Naive thymus-derived CD8-positive, alpha-beta T cell (primary cell): ENCODE data around the gene PORCN. TPM values are rescaled to one million over a fixed set of nuclear protein-coding genes. Genes with fewer than 3 reads are reported as not detected.

Source experiments
- ATAC-seq, 2 donors: fragments of 150-1000 bp; cut with Tn5 transposase in 1 of 2; sonication (Bioruptor Pico), chemical (Tn5 transposase) in 1 of 2; 1 replicate in 1 of 2; 2 replicates in 1 of 2; pipeline ENCODE4 v1.10.0; 2021; ENCODE audit warnings: mild to moderate bottlenecking in 2 of 2, moderate library complexity in 2 of 2
- POLR2A ChIA-PET: fragments of 350-600 bp; sonication (Branson Sonifier 250); formaldehyde crosslinking; loops from one replicate; lab custom pipeline; 2021; ENCODE audit warnings: antibody characterized with exemption; lab: Charles Lee
- DNase-seq, 10 donors: peaks; one replicate each; pipeline versions ENCODE4 v3.0.0 to v3.0.0-alpha.2; 2020 to 2022
- H3K27ac Mint-ChIP-seq, 10 donors: one replicate each; pipeline ENCODE4 v1.8.0; 2020 to 2022; ENCODE audit warnings: mild to moderate bottlenecking in 10 of 10, mixed read lengths in 10 of 10, moderate library complexity in 4 of 10, inconsistent platforms in 1 of 10
- H3K27me3 Mint-ChIP-seq, 5 donors: one replicate each; pipeline ENCODE4 v1.8.0; 2021 to 2022; ENCODE audit warnings: mixed read lengths in 5 of 5
- H3K36me3 Mint-ChIP-seq, 3 donors: one replicate each; pipeline ENCODE4 v1.8.0; 2020 to 2022; ENCODE audit warnings: mixed read lengths in 3 of 3, mild to moderate bottlenecking in 2 of 3, inconsistent platforms in 1 of 3
- H3K4me1 Mint-ChIP-seq, 4 donors: one replicate each; pipeline ENCODE4 v1.8.0; 2021 to 2022; ENCODE audit warnings: mixed read lengths in 4 of 4
- H3K4me3 Mint-ChIP-seq, 10 donors: one replicate each; pipeline ENCODE4 v1.8.0; 2020 to 2022; ENCODE audit warnings: mild to moderate bottlenecking in 10 of 10, mixed read lengths in 10 of 10, moderate library complexity in 6 of 10, inconsistent platforms in 1 of 10
- H3K9me3 Mint-ChIP-seq, 9 donors: one replicate each; pipeline ENCODE4 v1.8.0; 2020 to 2022; ENCODE audit warnings: mixed read lengths in 9 of 9, mild to moderate bottlenecking in 3 of 9, inconsistent platforms in 1 of 9, moderate library complexity in 1 of 9
- polyA plus RNA-seq, 3 donors: library from polyadenylated mRNA; unstranded; fragments of 300-500 nt; fragmentation: Illumina TruSeq; gene quantifications; one replicate each; pipeline ENCODE4 v1.2.3, GENCODE V29; 2021
- total RNA-seq, 8 experiments: library from RNA in 2 of 8; stranded (reverse) in 2 of 8; gene quantifications; one replicate each; pipeline ENCODE4 v1.2.3 and lab custom pipeline; 2021 to 2026

Gene PORCN
- total RNA-seq (10 to 100 TPM; 18.1 to 18.2 TPM), polyA plus RNA-seq (10 to 100 TPM; 10.4 to 14.9 (median 12.9) TPM), total RNA-seq (lab: John Stamatoyannopoulos, UW) (8.9 to 17.3 (median 12.2) reads per million in 6 experiments)

DNA sequence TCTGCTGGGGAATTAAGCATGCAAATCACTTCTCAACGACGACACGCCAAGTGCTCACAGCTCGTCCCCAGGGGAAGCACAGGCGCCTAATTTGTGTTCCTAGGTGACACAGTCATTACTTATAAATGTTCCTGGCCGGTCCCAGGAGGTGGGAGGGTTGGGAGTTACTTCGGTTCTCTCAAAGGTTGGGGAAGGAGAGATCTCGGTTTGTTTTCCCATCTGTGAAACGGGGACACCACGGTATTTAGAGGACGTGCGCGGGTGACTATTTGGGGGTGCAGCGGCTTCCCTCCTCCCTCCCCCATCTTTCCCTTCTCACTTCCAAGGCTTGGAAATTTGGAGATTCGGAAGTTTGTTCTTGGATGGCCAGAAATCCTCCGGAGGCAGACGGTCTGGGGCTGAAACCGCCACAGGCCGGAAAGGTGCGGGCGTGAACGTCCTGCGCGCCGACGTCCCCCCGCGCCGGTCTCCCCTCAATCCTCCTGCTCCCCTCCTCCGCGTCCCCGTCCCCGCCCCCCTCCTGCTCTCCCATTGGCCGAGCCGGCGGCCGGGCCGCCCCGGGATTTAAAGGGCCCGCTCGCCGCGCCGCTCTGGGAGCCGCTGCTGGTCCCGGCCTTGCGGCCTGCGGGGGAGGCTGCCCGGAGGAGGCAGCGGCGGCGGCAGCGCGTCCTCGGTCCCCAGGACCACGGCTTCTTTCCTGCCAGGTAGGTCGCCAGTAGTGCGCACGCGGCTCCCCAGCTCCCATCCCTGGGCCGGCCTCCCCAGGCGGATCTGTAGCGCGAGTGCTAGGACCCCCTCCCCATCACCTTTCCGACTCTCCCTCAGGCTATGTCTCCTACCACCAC, at the start of gene PORCN:
TSS of gene PORCN (plus strand) at position 593 of the 845 bp plus-strand sequence. CDS start 829 bp downstream, outside the sequence.
- no peaks in the 10 kb centered on the region for H3K27me3 Mint-ChIP-seq
- DNase-seq, result peak; percentile 61 to 89 (median 71)
- peak; percentile 94 to 96 for ATAC-seq
- peaks cover 13 to 31% (median 22%) of the 10 kb centered on the region in 4 donors for H3K4me1 Mint-ChIP-seq
- H3K36me3 Mint-ChIP-seq, result no peaks in the 10 kb centered on the region
- H3K27ac Mint-ChIP-seq, result peak within 1 kb of the TSS; percentile 83 to 96 (median 92)
- H3K9me3 Mint-ChIP-seq, result no peaks in the 10 kb centered on the region
- POLR2A ChIA-PET, result interaction anchor here (0.8 to 1.7 kb wide), 4 partner anchors 28 to 65 kb away, joined by 3 to 6 read pairs (median 4); partner anchors contain the start of genes RBM3 and TBC1D25
- peak within 1 kb of the TSS; percentile 86 to 96 (median 88) for H3K4me3 Mint-ChIP-seq

DNA sequence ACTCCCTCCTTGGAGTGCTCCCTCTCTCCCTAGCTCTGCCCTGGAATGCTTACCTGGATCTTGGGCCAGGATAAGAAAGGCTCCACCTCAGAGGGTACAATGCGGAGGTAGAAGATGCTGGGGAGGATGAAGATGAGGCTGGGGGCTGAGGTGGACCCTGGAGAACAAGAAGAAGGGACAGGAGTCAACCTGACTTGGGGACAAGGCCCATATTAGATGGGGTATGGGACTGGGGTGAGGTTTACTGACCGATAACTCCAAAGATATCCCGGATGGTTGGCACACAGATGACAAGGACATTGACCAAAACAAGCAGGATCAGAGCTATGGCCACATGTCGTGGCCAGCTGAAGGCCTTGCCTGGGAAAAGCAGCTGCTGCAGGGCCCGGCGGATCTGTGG, 49.3 kb upstream of the PORCN start:
- Mint-ChIP-seq H3K36me3 (peaks cover 4 to 27% (median 5%) of the 10 kb centered on the region in 3 donors), H3K9me3 (no peaks in the 10 kb centered on the region), H3K4me1 (peaks cover 0 to 9% (median 5%) of the 10 kb centered on the region in 4 donors), H3K4me3 (no peak overlapping the region), H3K27me3 (no peaks in the 10 kb centered on the region), H3K27ac (peak overlapping the region in 1 of 10 donors; percentile 80)
- POLR2A ChIA-PET, result no interaction called here
- DNase-seq (no peak), ATAC-seq (no peak)

- Mint-ChIP-seq H3K27ac (peak overlapping the region in 3 of 10 donors; percentile 53 to 80 (median 68)), H3K9me3 (no peaks in the 10 kb centered on the region), H3K27me3 (no peaks in the 10 kb centered on the region), H3K4me3 (no peak overlapping the region), H3K4me1 (peaks cover 2 to 9% (median 6%) of the 10 kb centered on the region in 4 donors), H3K36me3 (peaks cover 4 to 28% (median 5%) of the 10 kb centered on the region in 3 donors)
- POLR2A ChIA-PET, result no interaction called here
- DNase-seq, result no peak
- no peak for ATAC-seq
Observed at GRCh38 chrX:48460031-48460430, 48.8 kb upstream of the PORCN start.

DNA sequence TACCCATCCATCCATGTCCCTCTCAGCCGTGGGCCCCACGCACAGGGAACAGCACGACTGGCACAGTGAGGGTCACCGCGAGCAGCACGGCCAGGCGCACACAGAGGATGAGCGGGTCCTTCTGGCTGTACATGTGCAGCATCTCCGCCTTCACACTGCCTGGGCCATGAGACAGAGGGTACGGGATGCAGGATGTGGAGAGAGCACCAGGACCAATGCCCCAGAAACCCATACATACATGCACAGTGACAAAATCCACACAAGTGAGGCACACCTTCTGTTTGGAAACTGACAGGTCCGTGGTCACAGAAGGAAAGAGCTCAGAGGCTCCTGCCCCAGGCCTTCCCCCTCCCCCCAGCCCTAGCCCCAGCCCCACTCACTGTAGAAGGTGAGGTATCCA, 48.2 kb upstream of the PORCN start:
- POLR2A ChIA-PET, result no interaction called here
- peaks cover 8 to 12% (median 11%) of the 10 kb centered on the region in 4 donors for H3K4me1 Mint-ChIP-seq
- no peaks in the 10 kb centered on the region for H3K9me3 Mint-ChIP-seq
- no peaks in the 10 kb centered on the region for H3K27me3 Mint-ChIP-seq
- peaks cover 4 to 34% (median 5%) of the 10 kb centered on the region in 3 donors for H3K36me3 Mint-ChIP-seq
- DNase-seq (no peak), ATAC-seq (no peak)
- peak overlapping the region in 1 of 10 donors; percentile 80 for H3K27ac Mint-ChIP-seq
- no peak overlapping the region for H3K4me3 Mint-ChIP-seq

- Mint-ChIP-seq H3K27ac (peak overlapping the region in 2 of 10 donors; percentile 10 to 43), H3K27me3 (no peaks in the 10 kb centered on the region), H3K4me3 (no peak overlapping the region), H3K4me1 (peaks cover 12 to 17% (median 16%) of the 10 kb centered on the region in 4 donors), H3K36me3 (peaks cover 4 to 36% (median 5%) of the 10 kb centered on the region in 3 donors), H3K9me3 (no peaks in the 10 kb centered on the region)
- DNase-seq, result no peak
- POLR2A ChIA-PET, result no interaction called here
- ATAC-seq, result no peak
Observed at GRCh38 chrX:48461830-48462229, 47.0 kb upstream of the PORCN start.

GRCh38 chrX:48465336-48465933, 43.4 kb upstream of the PORCN start:
- H3K27ac Mint-ChIP-seq, result peak overlapping the region in 1 of 10 donors; percentile 65
- H3K4me1 Mint-ChIP-seq, result peaks cover 22 to 47% (median 34%) of the 10 kb centered on the region in 4 donors
- DNase-seq (no peak), ATAC-seq (no peak)
- H3K27me3 Mint-ChIP-seq, result no peaks in the 10 kb centered on the region
- POLR2A ChIA-PET, result interaction anchor here (0.7 kb wide), 1 partner anchor 11 kb away, joined by 3 read pairs; no protein-coding TSS in a partner anchor
- H3K9me3 Mint-ChIP-seq, result no peaks in the 10 kb centered on the region
- H3K4me3 Mint-ChIP-seq, result peak overlapping the region in 3 of 10 donors; percentile 10 to 25 (median 17)
- peaks cover 0 to 26% (median 4%) of the 10 kb centered on the region in 3 donors for H3K36me3 Mint-ChIP-seq

GRCh38 chrX:48466696-48467095, 42.1 kb upstream of the PORCN start:
- POLR2A ChIA-PET, result no interaction called here
- peak in 1 of 2 donors; percentile 39 for ATAC-seq
- no peaks in the 10 kb centered on the region for H3K9me3 Mint-ChIP-seq
- H3K36me3 Mint-ChIP-seq, result peaks cover 0 to 20% (median 4%) of the 10 kb centered on the region in 3 donors
- H3K27ac Mint-ChIP-seq, result no peak overlapping the region
- peak in 1 of 10 donors; percentile 17 for DNase-seq
- H3K4me3 Mint-ChIP-seq, result peak overlapping the region in 6 of 10 donors; percentile 26 to 92 (median 63)
- no peaks in the 10 kb centered on the region for H3K27me3 Mint-ChIP-seq
- H3K4me1 Mint-ChIP-seq, result peaks cover 21 to 47% (median 34%) of the 10 kb centered on the region in 4 donors

- Mint-ChIP-seq H3K27ac (peak overlapping the region in 2 of 10 donors; percentile 5 to 37), H3K9me3 (no peaks in the 10 kb centered on the region), H3K4me1 (peaks cover 21 to 47% (median 34%) of the 10 kb centered on the region in 4 donors), H3K36me3 (peaks cover 0 to 16% (median 4%) of the 10 kb centered on the region in 3 donors), H3K4me3 (peak overlapping the region in 7 of 10 donors; percentile 1 to 92 (median 73)), H3K27me3 (no peaks in the 10 kb centered on the region)
- POLR2A ChIA-PET, result interaction anchor here (0.6 to 1.0 kb wide), 2 partner anchors 87 to 107 kb away, joined by 4 to 5 read pairs; partner anchors contain the start of gene RBM3
- DNase-seq (no peak), ATAC-seq (no peak)
Observed at GRCh38 chrX:48467281-48467761, 41.5 kb upstream of the PORCN start.

GRCh38 chrX:48468247-48468671, 40.5 kb upstream of the PORCN start:
- H3K9me3 Mint-ChIP-seq, result no peaks in the 10 kb centered on the region
- ATAC-seq (peak; percentile 48 to 59), DNase-seq (no peak)
- peaks cover 0 to 11% (median 0%) of the 10 kb centered on the region in 3 donors for H3K36me3 Mint-ChIP-seq
- peak overlapping the region in 9 of 10 donors; percentile 67 to 96 (median 89) for H3K27ac Mint-ChIP-seq
- peak overlapping the region; percentile 86 to 96 (median 91) for H3K4me3 Mint-ChIP-seq
- POLR2A ChIA-PET, result interaction anchor here (1.0 kb wide), 2 partner anchors 71 to 106 kb away, joined by 4 to 5 read pairs; partner anchors contain the start of genes RBM3 and TBC1D25
- no peaks in the 10 kb centered on the region for H3K27me3 Mint-ChIP-seq
- H3K4me1 Mint-ChIP-seq, result peaks cover 21 to 47% (median 34%) of the 10 kb centered on the region in 4 donors

- Mint-ChIP-seq H3K4me1 (peaks cover 21 to 47% (median 32%) of the 10 kb centered on the region in 4 donors), H3K9me3 (no peaks in the 10 kb centered on the region), H3K4me3 (peak overlapping the region; percentile 86 to 96 (median 91))
Observed at GRCh38 chrX:48468693-48469691, 39.8 kb upstream of the PORCN start.

More at GRCh38 chrX:48468693-48469691, 39.8 kb upstream of the PORCN start:
- peak; percentile 66 to 67 for ATAC-seq
- Mint-ChIP-seq H3K27ac (peak overlapping the region; percentile 67 to 96 (median 90)), H3K27me3 (no peaks in the 10 kb centered on the region), H3K36me3 (peaks cover 0 to 11% (median 0%) of the 10 kb centered on the region in 3 donors)
- POLR2A ChIA-PET, result interaction anchor here (1.0 to 1.3 kb wide), 2 partner anchors 71 to 105 kb away, joined by 3 to 4 read pairs; partner anchors contain the start of genes RBM3 and TBC1D25
- peak in 6 of 10 donors; percentile 14 to 68 (median 28) for DNase-seq
